HG03378 (cell line): ENCODE data around the gene MAML2.

Experiments used
- ATAC-seq: cut with Tn5 transposase; IDR thresholded peaks from one replicate; pipeline ENCODE4 v1.9.1; 2021; ENCODE audit warnings: mild to moderate bottlenecking, moderate library complexity; ENCODE audit not compliant: unreplicated experiment

MAML2 gene

GRCh38 chr11:96242971-96243647, 99.9 kb downstream of the MAML2 start:
- ATAC-seq: peak; percentile 91

GRCh38 chr11:96242191-96242847, 100.7 kb downstream of the MAML2 start:
- no peak for ATAC-seq

GRCh38 chr11:96241331-96241841, 101.6 kb downstream of the MAML2 start:
- ATAC-seq: no peak

- ATAC-seq: no peak
Observed at GRCh38 chr11:96238563-96239135, 104.3 kb downstream of the MAML2 start.

- no peak for ATAC-seq
Observed at GRCh38 chr11:96237766-96238266, 105.2 kb downstream of the MAML2 start.

- peak; percentile 82 for ATAC-seq
Observed at GRCh38 chr11:96235751-96236150, 107.2 kb downstream of the MAML2 start.

- no peak for ATAC-seq
Observed at GRCh38 chr11:96234866-96235441, 108.0 kb downstream of the MAML2 start.

GRCh38 chr11:96232132-96232531, 110.9 kb downstream of the MAML2 start:
- no peak for ATAC-seq

GRCh38 chr11:96230686-96231085, 112.3 kb downstream of the MAML2 start:
- ATAC-seq: no peak

- no peak for ATAC-seq
Observed at GRCh38 chr11:96229354-96229977, 113.5 kb downstream of the MAML2 start.

- no peak for ATAC-seq
Observed at GRCh38 chr11:96228910-96229309, 114.1 kb downstream of the MAML2 start.

- ATAC-seq: no peak
Observed at GRCh38 chr11:96228473-96228891, 114.5 kb downstream of the MAML2 start.

GRCh38 chr11:96227244-96227643, 115.8 kb downstream of the MAML2 start:
- no peak for ATAC-seq

GRCh38 chr11:96223083-96223482, 119.9 kb downstream of the MAML2 start:
- no peak for ATAC-seq

GRCh38 chr11:96222102-96222501, 120.9 kb downstream of the MAML2 start:
- no peak for ATAC-seq

- ATAC-seq: no peak
Observed at GRCh38 chr11:96221244-96222070, 121.5 kb downstream of the MAML2 start.

GRCh38 chr11:96219981-96220623, 122.9 kb downstream of the MAML2 start:
- no peak for ATAC-seq

- no peak for ATAC-seq
Observed at GRCh38 chr11:96218901-96219300, 124.1 kb downstream of the MAML2 start.

GRCh38 chr11:96218006-96218405, 125.0 kb downstream of the MAML2 start:
- no peak for ATAC-seq

- no peak for ATAC-seq
Observed at GRCh38 chr11:96217206-96217605, 125.8 kb downstream of the MAML2 start.
